Adipocyte (in vitro differentiated cells): ENCODE results near the gene CFAP45.

ENCODE experiments used
- DNase-seq: peaks from one replicate; pipeline ENCODE4 v3.0.0-alpha.2; 2015; ENCODE audit warnings: low read depth
- H3K27me3 ChIP-seq: replicated peaks from 2 replicates; pipeline ENCODE4 v1.7.0; 2013; ENCODE audit warnings: mild to moderate bottlenecking, low read length, moderate library complexity; ENCODE audit not compliant: control insufficient read depth, insufficient read depth
- H3K36me3 ChIP-seq: 2 replicates; pipeline ENCODE4 v1.7.0; 2013; ENCODE audit warnings: low read length, mild to moderate bottlenecking, moderate library complexity; ENCODE audit not compliant: control insufficient read depth, insufficient read depth, severe bottlenecking
- H3K4me1 ChIP-seq: 2 replicates; pipeline ENCODE4 v1.7.0; 2013; ENCODE audit warnings: mild to moderate bottlenecking, low read length, moderate library complexity; ENCODE audit not compliant: control insufficient read depth, insufficient read depth
- H3K4me3 ChIP-seq: 2 replicates; pipeline ENCODE4 v1.7.0; 2013; ENCODE audit warnings: mild to moderate bottlenecking, low read length, moderate library complexity
- H3K9ac ChIP-seq: 2 replicates; pipeline ENCODE4 v1.7.0; 2013; ENCODE audit warnings: mild to moderate bottlenecking, low read length, moderate library complexity
- H3K9me3 ChIP-seq: 2 replicates; pipeline ENCODE4 v1.7.0; 2013; ENCODE audit warnings: mild to moderate bottlenecking, low read length, moderate library complexity; ENCODE audit not compliant: control insufficient read depth

Gene CFAP45

GRCh38 chr1:159900086-159900680, at the start of gene CFAP45:
CFAP45 (minus strand) TSS chr1:159900165; CDS start chr1:159900098, 67 bp downstream.
- no peaks in the 10 kb centered on the region for H3K9me3 ChIP-seq
- no peak within 1 kb of the TSS for H3K9ac ChIP-seq
- H3K27me3 ChIP-seq: no peaks in the 10 kb centered on the region
- no peaks in the 10 kb centered on the region for H3K36me3 ChIP-seq
- H3K4me3 ChIP-seq: no peak within 1 kb of the TSS
- DNase-seq: no peak
- H3K4me1 ChIP-seq: peaks cover 11% of the 10 kb centered on the region

DNA sequence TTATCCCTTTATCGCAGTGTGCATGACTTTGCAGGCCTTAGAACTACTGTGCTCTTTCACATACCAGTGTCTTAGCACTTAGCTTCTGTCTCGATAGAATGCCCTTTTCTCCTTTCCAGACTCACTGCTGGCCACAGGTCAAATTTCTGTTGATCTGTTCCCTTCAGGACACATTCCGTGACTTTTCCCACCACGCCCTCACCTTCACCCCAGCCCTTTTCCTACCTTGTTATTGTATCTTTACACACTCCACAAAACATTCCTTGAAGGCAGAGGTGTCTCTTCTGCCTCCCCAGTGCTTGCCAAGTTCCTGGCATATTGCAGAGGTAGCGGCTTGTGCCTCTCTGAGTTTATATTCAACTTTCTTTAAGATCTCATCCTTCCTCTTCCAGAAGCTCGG, 49.2 kb upstream of the CFAP45 start:
- Histone ChIP-seq H3K9ac (no peak overlapping the region), H3K36me3 (no peaks in the 10 kb centered on the region), H3K4me1 (peaks cover 19% of the 10 kb centered on the region), H3K27me3 (peaks cover 15% of the 10 kb centered on the region), H3K9me3 (no peaks in the 10 kb centered on the region), H3K4me3 (no peak overlapping the region)
- DNase-seq: no peak

DNA sequence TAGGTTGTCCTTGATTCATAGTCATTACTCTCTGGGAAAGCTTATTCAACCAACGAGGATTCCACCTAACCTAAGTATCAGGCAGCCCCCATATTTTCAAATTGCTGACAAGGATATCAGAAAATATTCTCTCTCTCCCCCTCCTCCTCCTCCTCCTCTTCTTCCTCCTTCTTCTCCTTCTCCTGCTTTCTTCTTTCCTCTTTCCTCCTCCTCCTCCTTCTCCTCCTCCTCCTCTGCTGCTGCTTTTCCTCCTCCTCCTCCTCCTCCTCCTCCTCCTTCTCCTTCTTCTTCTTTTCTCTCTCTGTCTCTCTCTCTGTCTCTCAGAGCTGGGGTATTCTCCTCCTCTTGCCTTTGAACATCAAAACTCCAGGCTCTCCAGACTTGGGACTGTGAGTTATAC, 48.0 kb upstream of the CFAP45 start:
- Histone ChIP-seq H3K4me1 (peaks cover 19% of the 10 kb centered on the region), H3K9me3 (no peaks in the 10 kb centered on the region), H3K36me3 (no peaks in the 10 kb centered on the region), H3K4me3 (no peak overlapping the region), H3K9ac (no peak overlapping the region), H3K27me3 (peaks cover 25% of the 10 kb centered on the region)
- no peak for DNase-seq

DNA sequence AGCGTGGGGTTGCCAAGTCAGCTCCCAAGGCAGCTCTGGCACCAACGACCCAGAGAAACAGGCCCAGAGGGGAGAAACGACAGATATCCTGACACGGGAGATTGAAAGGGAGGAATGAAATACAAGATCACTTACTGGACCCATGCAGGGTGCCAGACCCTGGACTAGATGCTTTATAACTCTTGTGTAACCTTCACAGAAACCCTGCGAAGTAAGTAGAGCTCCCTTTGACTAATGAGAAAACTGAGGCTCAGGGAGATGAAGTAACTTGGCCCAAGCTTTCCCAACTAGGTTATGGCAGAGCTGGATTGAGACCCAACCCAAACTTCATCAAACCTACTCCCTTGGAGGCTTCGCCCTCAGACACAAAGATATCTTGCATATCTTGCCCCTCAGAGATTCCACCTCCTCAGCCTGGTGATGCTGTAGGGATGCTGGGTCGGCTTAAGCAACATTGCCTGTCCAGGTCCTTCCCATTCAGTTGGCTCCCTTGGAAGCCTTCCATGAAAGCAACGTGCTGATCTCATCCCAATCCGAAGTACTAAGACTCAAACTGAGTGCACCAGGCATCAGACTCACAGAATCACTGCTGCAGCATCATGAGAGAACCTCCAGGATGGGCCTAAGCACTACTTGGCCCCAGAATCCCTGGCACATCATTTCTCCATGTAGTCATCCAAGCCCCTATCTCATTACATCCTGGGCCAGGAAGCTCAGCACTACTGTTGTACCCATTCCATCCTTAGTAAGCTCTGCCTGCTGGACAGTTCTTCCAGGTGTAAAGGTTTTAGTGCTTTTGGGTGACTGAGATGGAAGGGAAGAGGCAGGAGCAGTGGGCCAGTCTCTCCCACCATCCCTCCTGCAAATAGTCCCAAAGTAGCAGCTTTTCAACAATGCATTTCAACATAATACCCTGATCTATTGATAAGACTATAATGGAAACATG, 46.5 kb upstream of the CFAP45 start:
- Histone ChIP-seq H3K36me3 (no peaks in the 10 kb centered on the region), H3K9me3 (no peaks in the 10 kb centered on the region), H3K4me3 (peak overlapping the region; percentile 77), H3K9ac (no peak overlapping the region), H3K27me3 (peaks cover 33% of the 10 kb centered on the region), H3K4me1 (peaks cover 14% of the 10 kb centered on the region)
- DNase-seq: peak; percentile 14

- Histone ChIP-seq H3K27me3 (peaks cover 42% of the 10 kb centered on the region), H3K9ac (peak within 1 kb of the TSS; percentile 53), H3K9me3 (no peaks in the 10 kb centered on the region), H3K4me1 (peaks cover 10% of the 10 kb centered on the region), H3K36me3 (no peaks in the 10 kb centered on the region), H3K4me3 (peak within 1 kb of the TSS; percentile 77)
- DNase-seq: peak; percentile 83
Measured at GRCh38 chr1:159945483-159946241, 45.7 kb upstream of the CFAP45 start, which contains the start of gene IGSF9. IGSF9 (minus strand) TSS chr1:159945613; CDS start chr1:159943454, 2,159 bp downstream.

DNA sequence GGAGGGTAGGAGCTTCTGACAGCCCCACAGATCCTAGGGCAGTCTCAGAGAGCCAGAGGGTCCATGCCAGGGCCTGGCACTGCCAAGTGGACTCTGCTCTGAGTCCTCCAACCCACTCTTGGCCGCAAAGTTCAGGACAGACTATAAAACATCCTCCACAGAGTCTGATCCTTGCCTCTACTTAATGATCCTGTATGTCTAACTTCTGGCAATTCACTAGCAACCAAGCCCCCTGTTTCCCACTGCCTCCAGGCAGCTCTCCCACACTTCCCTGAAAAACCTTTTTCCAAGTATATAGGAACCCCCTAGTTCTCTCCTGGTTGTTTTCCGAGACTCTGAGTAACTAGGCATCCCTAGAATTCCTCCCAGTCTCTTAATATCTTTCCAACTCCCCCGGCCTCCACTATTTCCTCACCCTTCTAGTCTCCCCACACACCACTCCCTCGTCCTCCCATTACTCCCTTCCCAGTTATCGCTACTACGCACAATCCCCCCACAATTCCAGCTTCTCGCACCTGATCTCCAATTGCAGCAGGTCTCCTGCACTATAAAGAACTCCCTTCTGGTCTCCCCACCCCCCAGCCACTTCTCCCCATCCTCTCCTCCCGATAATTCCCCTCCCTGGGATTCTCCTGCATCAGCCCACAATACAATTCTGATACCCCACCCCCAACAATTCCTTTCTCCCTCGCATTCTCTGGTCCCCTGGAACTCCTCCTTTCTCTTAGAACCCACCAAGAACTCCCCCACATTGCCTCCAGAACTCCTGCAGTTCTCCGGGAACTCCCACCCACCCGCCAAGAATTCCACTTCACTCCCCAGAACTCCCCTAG, 44.9 kb upstream of the CFAP45 start:
- Histone ChIP-seq H3K9me3 (no peaks in the 10 kb centered on the region), H3K4me1 (peaks cover 10% of the 10 kb centered on the region), H3K9ac (no peak overlapping the region), H3K36me3 (no peaks in the 10 kb centered on the region), H3K27me3 (peaks cover 43% of the 10 kb centered on the region), H3K4me3 (peak overlapping the region; percentile 77)
- DNase-seq: no peak

DNA sequence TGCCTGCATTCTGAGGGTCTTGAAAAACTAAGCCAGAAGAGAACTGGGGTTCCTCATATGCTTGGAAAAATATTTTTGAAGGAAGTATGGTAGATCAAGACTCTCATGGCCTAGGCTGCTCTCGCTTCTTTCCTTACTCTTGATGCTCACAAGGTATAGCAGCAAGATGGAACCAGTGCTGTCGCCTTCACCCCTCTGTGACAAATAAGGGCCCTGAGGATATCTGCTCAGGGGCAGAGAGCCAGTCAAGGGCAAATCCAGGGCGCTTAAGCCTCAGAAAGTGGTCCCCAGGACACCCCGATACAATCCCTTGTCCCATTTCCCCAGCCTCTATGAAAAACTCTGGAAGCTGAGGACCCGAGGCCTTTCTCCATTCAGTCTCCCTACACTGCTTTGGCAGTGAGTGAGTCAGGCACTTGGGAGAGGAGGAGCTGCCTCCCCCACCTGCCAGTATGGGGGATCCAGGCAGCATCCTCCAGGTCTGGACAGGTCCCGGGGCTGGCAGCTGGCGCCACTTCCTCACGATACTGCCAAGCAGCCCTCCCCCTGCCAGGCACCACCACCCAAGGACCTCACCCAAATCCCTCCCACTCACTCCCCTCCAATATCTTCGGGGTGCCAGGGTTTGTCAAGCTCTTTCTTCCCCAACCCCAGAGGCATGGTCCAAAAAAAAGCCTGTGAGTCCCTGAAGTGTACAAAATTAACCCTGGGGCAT, 44.1 kb upstream of the CFAP45 start:
- no peaks in the 10 kb centered on the region for H3K36me3 ChIP-seq
- DNase-seq: no peak
- peaks cover 43% of the 10 kb centered on the region for H3K27me3 ChIP-seq
- H3K9ac ChIP-seq: no peak overlapping the region
- no peaks in the 10 kb centered on the region for H3K9me3 ChIP-seq
- no peak overlapping the region for H3K4me3 ChIP-seq
- peaks cover 10% of the 10 kb centered on the region for H3K4me1 ChIP-seq

DNA sequence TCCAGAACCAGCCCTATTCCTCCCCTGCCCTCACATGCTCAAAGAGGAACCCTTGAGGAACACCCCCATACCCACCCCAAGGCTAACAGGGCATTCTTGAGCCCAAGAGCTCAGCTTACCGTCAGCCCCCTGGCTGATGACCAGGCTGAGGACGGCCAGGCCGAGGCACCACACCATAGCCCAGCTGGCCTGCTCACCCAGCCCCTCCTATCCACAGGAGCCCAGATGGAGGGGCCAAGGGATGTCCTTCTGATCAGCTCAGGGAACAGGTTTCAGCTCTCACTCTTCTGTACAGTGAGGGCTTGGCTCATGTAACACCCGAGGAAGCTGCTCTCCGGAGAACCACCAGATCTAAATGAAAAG, 43.3 kb upstream of the CFAP45 start:
- no peak overlapping the region for H3K9ac ChIP-seq
- DNase-seq: no peak
- no peaks in the 10 kb centered on the region for H3K36me3 ChIP-seq
- no peaks in the 10 kb centered on the region for H3K9me3 ChIP-seq
- peaks cover 13% of the 10 kb centered on the region for H3K4me1 ChIP-seq
- H3K27me3 ChIP-seq: peaks cover 45% of the 10 kb centered on the region
- H3K4me3 ChIP-seq: no peak overlapping the region

DNA sequence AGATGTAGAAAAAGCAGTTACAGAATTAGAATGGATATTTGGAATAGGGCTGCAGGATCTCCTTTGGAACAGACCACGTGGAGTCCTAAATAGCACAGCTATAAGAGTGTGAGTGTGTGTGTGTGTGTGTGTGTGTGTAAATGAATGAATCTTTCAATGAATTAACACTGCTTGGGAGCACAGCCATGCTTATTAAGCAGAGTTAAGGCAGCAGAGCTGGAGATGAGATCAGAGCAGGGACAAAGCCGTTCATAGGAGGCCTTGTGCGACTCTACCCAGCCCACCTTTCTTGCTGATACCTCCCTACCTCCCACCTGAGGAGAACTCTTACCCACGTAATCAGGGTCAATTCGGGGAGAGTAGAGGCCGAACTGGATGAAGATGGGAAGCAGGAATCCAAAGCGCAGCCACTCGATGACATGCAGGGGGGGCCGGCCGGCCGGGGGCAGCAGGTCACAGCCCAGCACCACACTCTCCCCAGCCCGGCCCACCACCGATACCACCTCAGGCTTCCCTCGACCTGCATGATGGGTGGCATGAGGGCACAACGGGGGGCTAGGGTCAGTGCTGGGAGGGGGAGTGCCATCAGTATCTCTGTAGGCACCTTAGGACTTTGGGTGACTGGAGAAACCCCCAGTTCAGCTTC, 42.8 kb upstream of the CFAP45 start:
- H3K36me3 ChIP-seq: no peaks in the 10 kb centered on the region
- no peak overlapping the region for H3K4me3 ChIP-seq
- peaks cover 13% of the 10 kb centered on the region for H3K4me1 ChIP-seq
- H3K9ac ChIP-seq: no peak overlapping the region
- H3K27me3 ChIP-seq: peaks cover 47% of the 10 kb centered on the region
- DNase-seq: no peak
- H3K9me3 ChIP-seq: no peaks in the 10 kb centered on the region
